GM18858 (cell line): ENCODE measurements around the gene WNT16.
A peak's percentile ranks its signal among the peaks of the same experiment; 100 is the strongest.
"Not testable (repeated sequence)": the region's sequence is repeated elsewhere in the genome, so short reads cannot be mapped to it uniquely, and the experiment has no call there.

ENCODE experiments used
- ATAC-seq: cut with Tn5 transposase; IDR thresholded peaks from one replicate; pipeline ENCODE4 v1.9.1; 2021; ENCODE audit not compliant: unreplicated experiment

Gene WNT16

GRCh38 chr7:121328508-121329190, at the start of gene WNT16:
Gene WNT16 (plus strand): TSS chr7:121329000. CDS start chr7:121329293, 293 bp downstream.
- no peak for ATAC-seq

GRCh38 chr7:121279060-121279620, 49.7 kb upstream of the WNT16 start:
- ATAC-seq: no peak

GRCh38 chr7:121279822-121280221, 49.0 kb upstream of the WNT16 start:
- no peak for ATAC-seq

- ATAC-seq: no peak
Measured at GRCh38 chr7:121280656-121281055, 48.1 kb upstream of the WNT16 start.

- no peak for ATAC-seq
Measured at GRCh38 chr7:121282129-121282528, 46.7 kb upstream of the WNT16 start.

- no peak for ATAC-seq
Measured at GRCh38 chr7:121285066-121285667, 43.6 kb upstream of the WNT16 start.

- no peak for ATAC-seq
Measured at GRCh38 chr7:121286186-121286585, 42.6 kb upstream of the WNT16 start.

GRCh38 chr7:121286742-121287734, 41.8 kb upstream of the WNT16 start:
- ATAC-seq: no peak

GRCh38 chr7:121288894-121289293, 39.9 kb upstream of the WNT16 start:
- ATAC-seq: no peak

- not testable (repeated sequence) for ATAC-seq
Measured at GRCh38 chr7:121289930-121290329, 38.9 kb upstream of the WNT16 start.

GRCh38 chr7:121294448-121294992, 34.3 kb upstream of the WNT16 start:
- no peak for ATAC-seq

GRCh38 chr7:121297843-121298242, 31.0 kb upstream of the WNT16 start:
- no peak for ATAC-seq

- no peak for ATAC-seq
Measured at GRCh38 chr7:121298831-121299239, 30.0 kb upstream of the WNT16 start.

GRCh38 chr7:121300685-121301420, 27.9 kb upstream of the WNT16 start:
- ATAC-seq: no peak

GRCh38 chr7:121301446-121302213, 27.2 kb upstream of the WNT16 start:
- no peak for ATAC-seq

GRCh38 chr7:121302214-121302745, 26.5 kb upstream of the WNT16 start:
- peak; percentile 92 for ATAC-seq

- ATAC-seq: no peak
Measured at GRCh38 chr7:121303422-121304101, 25.2 kb upstream of the WNT16 start.

- ATAC-seq: no peak
Measured at GRCh38 chr7:121304102-121304658, 24.6 kb upstream of the WNT16 start.
